ENCODE results near the gene FAF2.

FAF2 gene

GRCh38 chr5:176521286-176521685 is 73.1 kb downstream of the FAF2 start:
- H3K4me3 ChIP-seq (ENCODE audit: low read depth, low read length): no peak overlapping the region
- H3K36me3 ChIP-seq: peaks cover 3% of the 10 kb centered on the region; the same call in 1 of the 2 replicates
- no peaks in the 10 kb centered on the region for H3K4me1 ChIP-seq
- no peak for DNase-seq
- H3K27me3 ChIP-seq: no peaks in the 10 kb centered on the region
- no peak for TF ChIP-seq CTCF (IDR thresholded peaks at IDR 0.05; ENCODE audit: low read depth, low read length)
- no peaks in the 10 kb centered on the region for H3K9me3 ChIP-seq

- Histone ChIP-seq H3K9me3 (no peaks in the 10 kb centered on the region), H3K4me3 (ENCODE audit: low read depth, low read length) (no peak overlapping the region)
- TF ChIP-seq CTCF (IDR thresholded peaks at IDR 0.05; ENCODE audit: low read depth, low read length): no peak
Observed at GRCh38 chr5:176521699-176522263, 73.6 kb downstream of the FAF2 start.

GRCh38 chr5:176524138-176524537 is 76.0 kb downstream of the FAF2 start:
- no peak overlapping the region for H3K4me3 ChIP-seq (ENCODE audit: low read depth, low read length)
- DNase-seq: no peak
- peaks cover 25% of the 10 kb centered on the region for H3K36me3 ChIP-seq
- H3K9me3 ChIP-seq: no peaks in the 10 kb centered on the region
- H3K27me3 ChIP-seq: no peaks in the 10 kb centered on the region
- TF ChIP-seq CTCF (IDR thresholded peaks at IDR 0.05; ENCODE audit: low read depth, low read length): no peak
- H3K4me1 ChIP-seq: peaks cover 10% of the 10 kb centered on the region

More at GRCh38 chr5:176521699-176522263, 73.6 kb downstream of the FAF2 start:
- peaks cover 3% of the 10 kb centered on the region; the same call in 1 of the 2 replicates for H3K36me3 ChIP-seq
- no peak for DNase-seq
- no peaks in the 10 kb centered on the region for H3K27me3 ChIP-seq
- H3K4me1 ChIP-seq: no peaks in the 10 kb centered on the region

- Histone ChIP-seq H3K9me3 (no peaks in the 10 kb centered on the region), H3K4me1 (peaks cover 17% of the 10 kb centered on the region)
- no peak for DNase-seq
Observed at GRCh38 chr5:176524987-176525386, 76.8 kb downstream of the FAF2 start.

GRCh38 chr5:176525677-176526076 is 77.5 kb downstream of the FAF2 start:
- no peaks in the 10 kb centered on the region for H3K27me3 ChIP-seq
- TF ChIP-seq CTCF (IDR thresholded peaks at IDR 0.05; ENCODE audit: low read depth, low read length): no peak
- DNase-seq: no peak
- H3K4me3 ChIP-seq (ENCODE audit: low read depth, low read length): no peak overlapping the region
- H3K9me3 ChIP-seq: no peaks in the 10 kb centered on the region
- H3K4me1 ChIP-seq: peaks cover 20% of the 10 kb centered on the region
- peaks cover 36% of the 10 kb centered on the region for H3K36me3 ChIP-seq

More at GRCh38 chr5:176524987-176525386, 76.8 kb downstream of the FAF2 start:
- H3K36me3 ChIP-seq: peaks cover 32% of the 10 kb centered on the region
- H3K4me3 ChIP-seq (ENCODE audit: low read depth, low read length): no peak overlapping the region
- no peak for TF ChIP-seq CTCF (IDR thresholded peaks at IDR 0.05; ENCODE audit: low read depth, low read length)
- no peaks in the 10 kb centered on the region for H3K27me3 ChIP-seq

GRCh38 chr5:176526462-176526861 is 78.3 kb downstream of the FAF2 start:
- no peak for TF ChIP-seq CTCF (IDR thresholded peaks at IDR 0.05; ENCODE audit: low read depth, low read length)

More at GRCh38 chr5:176526462-176526861, 78.3 kb downstream of the FAF2 start:
- Histone ChIP-seq H3K36me3 (peaks cover 44% of the 10 kb centered on the region), H3K9me3 (no peaks in the 10 kb centered on the region), H3K4me3 (ENCODE audit: low read depth, low read length) (no peak overlapping the region), H3K4me1 (peaks cover 27% of the 10 kb centered on the region), H3K27me3 (no peaks in the 10 kb centered on the region)
- no peak for DNase-seq

Data from BE2C (cell line).